Globus pallidus (tissue), 1 donor: ENCODE data around the gene SMG6.
"Not testable (repeated sequence)": the region's sequence is repeated elsewhere in the genome, so short reads cannot be mapped to it uniquely, and the experiment has no call there.

Experiments used
- DNase-seq: peaks from one replicate; pipeline ENCODE4 v3.0.0-alpha.2; 2015; ENCODE audit warnings: low spot score

Gene SMG6

GRCh38 chr17:2202996-2203575 lies 100.5 kb downstream of the SMG6 start:
- DNase-seq: no peak

DNA sequence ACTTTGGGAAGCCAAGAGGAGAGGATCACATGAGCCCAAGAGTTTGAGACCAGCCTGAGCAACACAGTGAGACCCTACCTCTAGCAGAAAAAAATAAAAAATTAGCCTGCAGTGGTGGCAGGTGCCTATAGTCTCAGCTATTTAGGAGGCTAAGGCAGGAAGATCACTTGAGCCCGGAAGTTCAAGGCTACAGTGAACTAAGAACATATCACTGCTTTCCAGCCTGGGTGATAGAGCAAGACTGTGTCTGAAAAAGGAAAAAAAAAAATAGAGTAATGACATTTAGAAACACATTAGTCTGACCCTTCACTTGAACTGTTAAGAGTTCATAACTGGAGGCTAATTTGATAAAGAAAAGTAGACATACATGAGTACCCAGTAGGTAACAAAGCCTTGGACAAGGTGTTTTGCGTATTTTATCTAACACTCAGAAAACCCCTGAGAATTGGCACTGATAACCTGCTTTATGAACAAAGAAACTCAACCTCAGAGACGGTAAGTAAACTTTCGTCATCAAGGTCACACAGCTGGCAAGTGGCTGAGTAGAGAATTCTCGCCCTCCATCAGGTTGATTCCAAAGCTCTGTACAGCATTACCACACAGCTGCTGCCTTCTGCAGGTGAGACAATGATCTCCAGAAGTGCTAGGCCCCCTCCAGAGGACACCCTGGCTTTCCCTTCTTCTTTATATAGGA lies 101.1 kb downstream of the SMG6 start:
- DNase-seq: no peak

DNA sequence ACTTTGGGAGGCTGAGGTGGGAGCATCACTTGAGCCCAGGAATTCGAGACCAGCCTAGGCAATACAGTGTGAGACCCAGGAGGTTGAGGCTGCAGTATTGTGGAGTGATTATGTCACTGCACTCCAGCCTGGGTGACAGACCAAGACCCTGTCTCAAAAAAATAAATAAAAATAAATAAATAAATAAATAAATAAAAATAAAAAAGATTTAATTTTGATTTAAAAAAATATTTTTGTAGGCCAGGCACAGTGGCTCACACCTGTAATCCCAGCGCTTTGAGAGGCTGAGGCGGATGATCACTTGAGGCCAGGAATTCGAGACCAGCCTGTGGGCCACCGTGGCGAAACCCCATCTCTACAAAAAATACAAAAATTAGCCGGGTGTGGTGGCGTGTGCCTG lies 104.2 kb downstream of the SMG6 start:
- not testable (repeated sequence) for DNase-seq

- DNase-seq: no peak
These were observed 104.7 kb downstream of the SMG6 start for GRCh38 chr17:2198927-2199326.

- no peak for DNase-seq
These were observed 106.3 kb downstream of the SMG6 start for GRCh38 chr17:2197271-2197670.

DNA sequence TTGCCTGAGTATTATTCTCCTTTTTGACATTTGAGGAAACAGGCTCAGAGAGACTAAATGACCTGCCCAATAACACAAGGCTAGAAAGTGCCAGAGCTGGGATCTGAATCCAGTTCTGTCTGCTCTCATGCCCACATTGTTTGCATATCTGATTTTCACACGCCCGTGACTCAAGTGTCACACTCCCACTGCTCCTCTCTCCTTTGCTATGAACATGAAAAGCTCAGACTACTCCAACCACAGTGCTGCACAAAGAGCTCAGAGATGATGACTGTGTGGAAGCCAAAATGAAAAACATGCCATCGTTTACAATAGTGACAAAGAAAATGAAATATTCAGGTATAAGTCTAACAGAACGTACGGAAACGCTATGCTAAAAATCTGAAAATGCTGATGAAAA lies 107.9 kb downstream of the SMG6 start:
- DNase-seq: no peak

- DNase-seq: no peak
These were observed 108.7 kb downstream of the SMG6 start for GRCh38 chr17:2194889-2195335.

- DNase-seq: no peak
These were observed 111.1 kb downstream of the SMG6 start for GRCh38 chr17:2192367-2193057.

GRCh38 chr17:2191785-2192184 lies 111.8 kb downstream of the SMG6 start:
- no peak for DNase-seq

GRCh38 chr17:2191227-2191626 lies 112.4 kb downstream of the SMG6 start:
- DNase-seq: no peak

DNA sequence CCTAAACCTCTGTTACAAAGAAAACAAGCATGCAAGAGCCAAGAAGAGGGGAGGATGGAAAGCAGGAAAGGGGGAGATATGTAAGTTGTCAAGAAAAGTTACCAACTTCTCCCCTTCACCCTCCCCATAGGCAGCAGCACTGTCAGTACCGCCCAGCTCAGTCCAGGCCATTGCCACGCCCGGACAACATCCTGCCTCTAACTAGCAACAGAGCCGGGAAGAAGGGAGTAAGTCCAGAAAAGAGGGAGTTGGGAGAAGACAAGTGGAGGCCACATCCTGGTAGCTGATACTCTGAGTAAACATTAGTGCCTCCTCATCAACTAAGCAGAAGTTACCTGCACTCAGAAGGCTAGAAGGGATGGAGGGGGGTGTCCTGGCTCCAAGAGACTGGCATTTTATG lies 113.6 kb downstream of the SMG6 start:
- no peak for DNase-seq

DNA sequence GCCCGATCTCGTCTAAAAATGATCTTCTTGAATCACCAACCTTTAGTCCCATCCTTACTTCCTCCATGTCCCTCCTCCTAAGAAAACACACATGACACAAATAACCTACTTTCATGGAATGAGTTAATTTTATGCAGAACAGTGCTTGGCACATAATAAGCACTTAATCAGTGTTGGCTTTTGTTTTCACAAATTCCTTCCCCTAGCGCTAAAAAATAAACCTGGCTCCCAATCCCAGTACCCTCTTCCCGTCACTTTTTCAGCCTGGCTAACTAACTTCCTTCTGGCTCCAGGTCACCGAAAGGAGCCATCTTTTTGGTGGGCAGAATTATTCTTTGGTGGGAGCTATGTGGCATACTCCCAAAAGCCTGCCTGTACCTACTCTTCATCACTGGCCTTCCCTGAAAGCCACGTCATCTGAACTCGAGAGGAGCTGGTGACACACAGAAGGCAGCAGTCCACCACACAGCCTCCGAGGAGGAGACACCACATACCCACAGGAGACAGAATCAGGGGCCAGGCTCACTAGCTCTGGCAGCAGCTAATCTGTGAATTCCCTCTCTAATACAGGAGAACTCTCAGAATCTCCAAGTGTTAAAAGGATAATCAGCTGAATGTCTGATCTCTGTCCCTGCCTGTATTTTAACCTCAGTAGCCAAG lies 114.5 kb downstream of the SMG6 start:
- DNase-seq: no peak

GRCh38 chr17:2187758-2188157 lies 115.8 kb downstream of the SMG6 start:
- DNase-seq: no peak

DNA sequence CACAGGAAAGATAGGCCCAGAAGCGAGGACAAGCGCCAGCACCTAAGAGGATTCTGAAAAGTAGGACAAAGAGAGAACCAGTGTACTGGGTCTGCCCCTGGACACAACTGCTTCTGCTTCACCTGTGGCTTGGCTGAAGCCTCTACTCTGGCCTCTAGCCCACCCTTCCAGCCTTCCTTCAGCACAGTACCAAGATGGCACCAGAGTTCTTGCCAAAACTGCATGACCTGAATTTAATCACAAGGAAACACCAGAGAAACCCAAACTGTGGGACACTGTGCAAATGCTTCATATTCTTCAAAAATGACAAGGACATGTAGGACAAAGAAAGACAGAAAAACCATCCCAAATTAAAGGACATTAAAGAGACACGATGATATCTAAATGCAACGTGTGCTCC lies 116.6 kb downstream of the SMG6 start:
- DNase-seq: no peak

GRCh38 chr17:2184993-2185931 lies 118.3 kb downstream of the SMG6 start:
- no peak for DNase-seq

GRCh38 chr17:2183346-2183745 lies 120.2 kb downstream of the SMG6 start:
- no peak for DNase-seq

- no peak for DNase-seq
These were observed 121.6 kb downstream of the SMG6 start for GRCh38 chr17:2181897-2182448.

- DNase-seq: peak; percentile 79
These were observed 122.2 kb downstream of the SMG6 start for GRCh38 chr17:2181206-2181896.

DNA sequence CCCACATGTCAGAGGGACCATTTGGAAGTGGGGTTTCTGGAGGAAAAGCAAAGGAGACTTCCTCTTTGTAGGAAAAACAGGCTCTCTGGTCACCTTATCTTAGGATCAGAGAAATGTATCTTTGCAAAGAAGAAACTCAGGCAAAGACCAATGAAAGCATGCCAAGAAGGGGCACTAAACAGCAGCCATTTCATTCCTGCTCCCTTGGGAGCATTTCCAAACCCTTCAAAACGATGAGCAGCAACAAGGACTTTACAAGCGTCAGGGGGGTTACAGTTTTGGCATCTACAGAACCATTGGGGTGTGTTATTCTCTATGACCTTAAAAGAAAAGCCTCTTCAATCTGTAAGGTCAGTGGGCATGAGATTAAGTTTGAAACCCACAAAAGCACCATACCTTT lies 122.8 kb downstream of the SMG6 start:
- DNase-seq: no peak

DNA sequence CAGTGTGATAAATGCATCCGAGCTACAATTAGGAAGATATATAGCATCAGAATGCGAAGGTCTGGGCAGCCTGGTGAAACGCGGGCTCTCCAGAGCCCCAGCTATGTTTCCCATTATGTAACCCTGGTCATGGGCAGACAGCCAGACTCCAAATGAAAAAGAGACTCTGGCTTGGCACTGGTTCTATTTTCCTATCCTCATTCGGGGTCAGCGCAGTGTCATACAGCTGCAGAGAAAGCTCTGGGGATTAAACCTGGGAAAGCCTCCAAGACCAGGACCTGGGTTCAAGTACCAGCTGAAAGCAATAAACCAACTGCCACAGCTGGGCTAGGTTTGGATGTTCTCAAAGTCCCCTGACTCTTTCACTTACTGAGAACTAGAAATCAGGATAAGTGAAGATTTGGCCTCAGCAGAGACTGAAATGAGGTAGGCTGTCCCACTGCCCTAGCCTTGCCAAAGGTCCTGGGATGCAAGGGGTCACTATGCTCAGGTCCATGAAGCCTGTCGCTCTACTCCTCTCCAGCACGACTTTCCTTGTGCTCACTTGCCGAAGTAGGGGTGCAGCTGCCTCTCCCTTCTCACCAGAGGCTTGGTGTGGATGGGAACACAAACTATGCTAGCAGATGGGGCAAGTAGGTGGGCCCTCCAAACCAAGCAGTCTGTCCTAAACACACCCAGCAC lies 123.8 kb downstream of the SMG6 start:
- peak; percentile 74 for DNase-seq
